Muscle of leg (tissue), 11 donors: Measurements from ENCODE around the gene CDH13. TPM values are rescaled to one million over a fixed set of nuclear protein-coding genes. Genes with fewer than 3 reads are reported as not detected.

ENCODE experiments used
- DNase-seq: peaks from one replicate; pipeline ENCODE4 v3.0.0; 2013
- H3K27ac ChIP-seq: one replicate; pipeline ENCODE4 v1.5.1; 2013; ENCODE audit warnings: mild to moderate bottlenecking, low read length, control low read depth
- H3K27me3 ChIP-seq: one replicate; pipeline ENCODE4 v1.6.1; 2013; ENCODE audit warnings: low read length; ENCODE audit not compliant: control insufficient read depth, insufficient read depth
- H3K36me3 ChIP-seq: one replicate; pipeline ENCODE4 v1.6.1; 2013; ENCODE audit warnings: low read length; ENCODE audit not compliant: control insufficient read depth, insufficient read depth
- H3K4me1 ChIP-seq: one replicate; pipeline ENCODE4 v1.6.1; 2013; ENCODE audit warnings: low read length; ENCODE audit not compliant: control insufficient read depth, insufficient read depth
- H3K4me3 ChIP-seq: one replicate; pipeline ENCODE4 v1.5.1; 2013; ENCODE audit warnings: low read length, control low read depth
- H3K9me3 ChIP-seq: replicated peaks from 2 replicates; pipeline ENCODE4 v1.6.1; 2013; ENCODE audit warnings: low read depth, low read length; ENCODE audit not compliant: control insufficient read depth
- WGBS: methylation state at CpG from one replicate; pipeline ENCODE4 v1.1.5; 2013; ENCODE audit warnings: missing lambda C conversion rate; ENCODE audit not compliant: insufficient coverage; 5-methylcytosine and 5-hydroxymethylcytosine counted together
- polyA plus RNA-seq, 8 donors: library from polyadenylated mRNA; unstranded; fragments of 120-200 nt; gene quantifications; one replicate each; pipeline versions ENCODE4 v1.2.1 to v1.2.3, GENCODE V29; 2013; ENCODE audit warnings: inconsistent platforms in 1 of 8, low replicate concordance in 1 of 8; ENCODE audit not compliant: insufficient read length in 8 of 8, insufficient read depth in 1 of 8
- total RNA-seq: library from RNA; stranded (reverse); fragments of 120-200 nt; gene quantifications from one replicate; pipeline ENCODE4 v1.2.4, GENCODE V29; 2013

The CDH13 gene
- total and polyA plus RNA-seq, 9 donors: 30.5 to 55.7 (median 47.9) TPM

DNA sequence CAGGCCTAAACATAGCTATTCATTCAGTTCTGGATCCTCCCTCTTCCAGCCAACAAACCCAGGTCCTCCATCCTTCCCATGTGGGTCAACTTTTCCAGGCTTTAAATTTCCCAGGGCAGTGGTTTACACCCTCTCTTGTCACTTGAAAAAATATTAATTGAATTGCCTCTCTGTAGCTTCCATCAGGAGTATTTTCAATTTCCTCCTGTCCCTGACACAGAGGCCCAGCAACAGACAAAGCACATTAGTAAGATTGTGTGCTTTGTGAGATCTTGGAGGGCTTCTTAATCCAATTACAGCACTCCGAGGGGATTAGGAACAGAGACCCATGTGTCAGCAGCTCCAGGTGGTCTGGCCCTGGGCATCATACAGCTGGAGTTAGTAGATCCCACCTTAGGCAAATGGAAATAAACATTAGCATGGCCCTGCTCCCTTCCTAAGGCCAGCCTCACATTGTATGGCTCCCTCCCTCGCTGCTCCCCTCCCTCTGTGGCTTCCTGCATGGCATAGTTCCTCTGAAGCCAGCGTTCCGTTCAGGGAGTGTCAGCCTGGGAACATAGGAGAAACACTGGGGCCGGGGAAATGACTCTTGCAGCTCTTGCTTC lies 1048.3 kb downstream of the CDH13 start:
- Histone ChIP-seq H3K4me1 (peaks cover 25% of the 10 kb centered on the region), H3K27me3 (no peaks in the 10 kb centered on the region), H3K4me3 (no peak overlapping the region), H3K36me3 (peaks cover 12% of the 10 kb centered on the region), H3K27ac (peak overlapping the region; percentile 55), H3K9me3 (peaks cover 2% of the 10 kb centered on the region)
- WGBS: 8% methylated on average over 3 of the region's 5 CpGs
- DNase-seq: peak; percentile 27

GRCh38 chr16:83676086-83676485 lies 1049.3 kb downstream of the CDH13 start:
- no peaks in the 10 kb centered on the region for H3K9me3 ChIP-seq
- WGBS: 27% methylated on average over 4 of the region's 6 CpGs
- peaks cover 8% of the 10 kb centered on the region for H3K36me3 ChIP-seq
- peak; percentile 80 for DNase-seq
- H3K27me3 ChIP-seq: no peaks in the 10 kb centered on the region
- H3K4me1 ChIP-seq: peaks cover 25% of the 10 kb centered on the region
- peak overlapping the region; percentile 17 for H3K27ac ChIP-seq
- H3K4me3 ChIP-seq: no peak overlapping the region

- Histone ChIP-seq H3K4me3 (no peak overlapping the region), H3K36me3 (no peaks in the 10 kb centered on the region), H3K4me1 (peaks cover 17% of the 10 kb centered on the region), H3K27ac (no peak overlapping the region), H3K9me3 (no peaks in the 10 kb centered on the region), H3K27me3 (no peaks in the 10 kb centered on the region)
- DNase-seq: no peak
- WGBS: 60% methylated on average over 4 of the region's 4 CpGs
Observed at GRCh38 chr16:83680980-83681379, 1054.2 kb downstream of the CDH13 start.

GRCh38 chr16:83681381-83681956 lies 1054.7 kb downstream of the CDH13 start:
- H3K27me3 ChIP-seq: no peaks in the 10 kb centered on the region
- 38% methylated on average over 2 of the region's 9 CpGs for WGBS
- no peaks in the 10 kb centered on the region for H3K36me3 ChIP-seq
- peaks cover 13% of the 10 kb centered on the region for H3K4me1 ChIP-seq
- no peak overlapping the region for H3K4me3 ChIP-seq
- H3K27ac ChIP-seq: no peak overlapping the region
- peak; percentile 14 for DNase-seq
- H3K9me3 ChIP-seq: no peaks in the 10 kb centered on the region

- H3K27me3 ChIP-seq: no peaks in the 10 kb centered on the region
- DNase-seq: peak; percentile 32
- peaks cover 7% of the 10 kb centered on the region for H3K4me1 ChIP-seq
- no peaks in the 10 kb centered on the region for H3K36me3 ChIP-seq
- no peaks in the 10 kb centered on the region for H3K9me3 ChIP-seq
- H3K27ac ChIP-seq: no peak overlapping the region
- H3K4me3 ChIP-seq: no peak overlapping the region
- WGBS: 61% methylated on average over 8 of the region's 13 CpGs
Observed at GRCh38 chr16:83682116-83682867, 1055.5 kb downstream of the CDH13 start.

- WGBS: 37% methylated on average over 6 of the region's 7 CpGs
- H3K36me3 ChIP-seq: no peaks in the 10 kb centered on the region
- DNase-seq: no peak
- no peaks in the 10 kb centered on the region for H3K9me3 ChIP-seq
- H3K4me1 ChIP-seq: peaks cover 7% of the 10 kb centered on the region
- H3K4me3 ChIP-seq: no peak overlapping the region
- H3K27me3 ChIP-seq: no peaks in the 10 kb centered on the region
- H3K27ac ChIP-seq: no peak overlapping the region
Observed at GRCh38 chr16:83682868-83683235, 1056.1 kb downstream of the CDH13 start.

GRCh38 chr16:83685615-83686165 lies 1058.9 kb downstream of the CDH13 start:
- Histone ChIP-seq H3K36me3 (no peaks in the 10 kb centered on the region), H3K27ac (no peak overlapping the region), H3K4me3 (no peak overlapping the region), H3K27me3 (no peaks in the 10 kb centered on the region), H3K4me1 (peaks cover 7% of the 10 kb centered on the region), H3K9me3 (no peaks in the 10 kb centered on the region)
- WGBS: 67% methylated on average over 5 of the region's 8 CpGs
- no peak for DNase-seq

DNA sequence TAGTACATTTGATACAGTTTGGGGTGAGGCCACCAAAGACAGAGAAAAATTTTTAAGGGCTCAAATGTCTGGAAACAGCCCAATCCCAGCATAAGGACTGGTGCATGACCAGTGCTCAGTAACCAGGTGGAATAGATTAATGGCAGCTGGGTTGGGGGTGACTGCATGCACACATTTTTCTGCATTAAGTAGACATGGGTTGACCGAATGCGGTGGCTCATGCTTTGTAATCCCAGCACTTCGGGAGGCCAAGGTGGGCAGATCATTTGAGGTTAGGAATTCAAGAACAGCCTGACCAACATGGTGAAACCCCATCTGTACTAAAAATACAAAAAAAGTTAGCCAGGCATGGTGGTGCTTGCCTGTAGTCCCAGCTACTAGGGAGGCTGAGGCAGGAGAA lies 1060.0 kb downstream of the CDH13 start:
- Histone ChIP-seq H3K9me3 (no peaks in the 10 kb centered on the region), H3K27me3 (no peaks in the 10 kb centered on the region), H3K4me3 (no peak overlapping the region), H3K4me1 (peaks cover 7% of the 10 kb centered on the region), H3K36me3 (no peaks in the 10 kb centered on the region), H3K27ac (no peak overlapping the region)
- DNase-seq: no peak
- 80% methylated on average over 1 of the region's 3 CpGs for WGBS

DNA sequence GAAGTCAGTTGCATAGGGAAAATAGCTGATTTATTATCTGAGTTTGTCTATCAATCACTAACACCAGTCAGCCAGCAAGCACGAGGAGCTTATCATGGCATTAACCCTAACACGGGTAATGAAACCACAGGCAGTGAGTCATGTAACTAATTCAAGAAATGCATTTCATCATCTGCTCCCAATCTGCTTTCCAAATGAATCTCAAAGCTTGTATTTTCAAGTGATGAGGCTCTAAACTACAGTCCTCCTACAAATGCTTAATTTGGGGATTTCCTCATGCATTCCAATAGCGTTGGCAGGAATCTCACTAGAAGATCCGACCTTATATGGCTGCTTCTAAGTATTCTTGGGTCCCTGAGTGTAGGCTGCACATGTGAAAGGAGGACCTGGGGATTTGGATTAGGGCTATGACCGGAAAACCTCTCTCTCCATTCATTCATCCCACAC lies 1062.6 kb downstream of the CDH13 start:
- H3K36me3 ChIP-seq: no peaks in the 10 kb centered on the region
- no peak overlapping the region for H3K27ac ChIP-seq
- no peaks in the 10 kb centered on the region for H3K27me3 ChIP-seq
- DNase-seq: peak; percentile 33
- WGBS: 0% methylated on average over 2 of the region's 5 CpGs
- H3K9me3 ChIP-seq: no peaks in the 10 kb centered on the region
- no peak overlapping the region for H3K4me3 ChIP-seq
- no peaks in the 10 kb centered on the region for H3K4me1 ChIP-seq

DNA sequence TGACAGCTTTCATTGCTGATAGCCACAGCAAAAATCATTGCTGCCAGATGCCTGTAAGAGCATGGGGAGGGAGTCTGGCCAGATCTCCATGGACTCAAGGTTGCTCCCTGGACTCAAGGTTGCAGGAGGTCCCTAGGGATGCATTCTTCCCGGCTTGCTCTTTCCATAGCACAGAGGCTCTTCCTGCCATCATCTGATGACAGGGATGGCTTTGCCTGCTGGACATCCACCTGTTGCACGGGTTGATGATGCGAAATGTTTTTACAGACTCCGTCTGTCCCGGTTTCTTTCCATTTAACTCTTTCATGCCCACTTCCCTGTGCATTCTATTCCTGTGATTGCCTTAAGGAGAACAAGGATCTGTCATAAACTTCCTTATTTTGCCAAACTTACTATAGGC lies 1065.5 kb downstream of the CDH13 start:
- no peak overlapping the region for H3K27ac ChIP-seq
- no peaks in the 10 kb centered on the region for H3K27me3 ChIP-seq
- no peak for DNase-seq
- H3K36me3 ChIP-seq: no peaks in the 10 kb centered on the region
- H3K4me1 ChIP-seq: no peaks in the 10 kb centered on the region
- H3K9me3 ChIP-seq: no peaks in the 10 kb centered on the region
- no peak overlapping the region for H3K4me3 ChIP-seq
- 10% methylated on average over 3 of the region's 5 CpGs for whole genome bisulfite sequencing
